ENCODE measurements around the gene IFT122.

Gene IFT122

GRCh38 chr3:129547241-129547640 is 107.2 kb downstream of the IFT122 start:
- no peak for DNase-seq (ENCODE audit: extremely low read depth, low read depth)
- TF ChIP-seq CTCF (IDR thresholded peaks at IDR 0.05; ENCODE audit: low read depth, low read length) = no peak

- no peak for DNase-seq (ENCODE audit: extremely low read depth, low read depth)
- no peak for TF ChIP-seq CTCF (IDR thresholded peaks at IDR 0.05; ENCODE audit: low read depth, low read length)
Observed at GRCh38 chr3:129548104-129548965, 108.3 kb downstream of the IFT122 start.

- no peak for DNase-seq (ENCODE audit: extremely low read depth, low read depth)
Observed at GRCh38 chr3:129549006-129549800, 109.2 kb downstream of the IFT122 start.

GRCh38 chr3:129549805-129550204 is 109.8 kb downstream of the IFT122 start:
- no peak for DNase-seq (ENCODE audit: extremely low read depth, low read depth)
- no peak for TF ChIP-seq CTCF (IDR thresholded peaks at IDR 0.05; ENCODE audit: low read depth, low read length)

More at GRCh38 chr3:129549006-129549800, 109.2 kb downstream of the IFT122 start:
- no peak for TF ChIP-seq CTCF (IDR thresholded peaks at IDR 0.05; ENCODE audit: low read depth, low read length)

- TF ChIP-seq CTCF (IDR thresholded peaks at IDR 0.05; ENCODE audit: low read depth, low read length) = no peak
- no peak for DNase-seq (ENCODE audit: extremely low read depth, low read depth)
Observed at GRCh38 chr3:129552287-129553050, 112.4 kb downstream of the IFT122 start.

- DNase-seq (ENCODE audit: extremely low read depth, low read depth) = no peak
- TF ChIP-seq CTCF (IDR thresholded peaks at IDR 0.05; ENCODE audit: low read depth, low read length) = no peak
Observed at GRCh38 chr3:129553171-129553570, 113.1 kb downstream of the IFT122 start.

Measured in AG09319 (cell line).